ENCODE results near the gene PSMA1. TPM values are rescaled to one million over a fixed set of nuclear protein-coding genes. Genes with fewer than 3 reads are reported as not detected.
"Not testable (repeated sequence)": the region's sequence is repeated elsewhere in the genome, so short reads cannot be mapped to it uniquely, and the experiment has no call there.

The PSMA1 gene
- total RNA-seq (118 TPM), polyA plus RNA-seq (ENCODE audit: insufficient read depth, low read depth, low replicate concordance) (133 TPM)
- long read RNA-seq, donor 1, transcript PSMA1-201 (10 exons, 1,505 nt): major isoform, 38 of 50 reads
- long read RNA-seq, donor 1, partial matches to known transcripts: 9 of 50 reads
- long read RNA-seq, donor 1, other reads (novel, unspliced or antisense): 0 of 50 reads
- long read RNA-seq, donor 2, transcript PSMA1-201 (10 exons, 1,505 nt): major isoform, 49 of 81 reads
- long read RNA-seq, donor 2, partial matches to known transcripts: 26 of 81 reads
- long read RNA-seq, donor 2, other reads (novel, unspliced or antisense): 0 of 81 reads
- long read RNA-seq, donor 3, transcript PSMA1-209 (10 exons, 1,527 nt): minor isoform, 5 of 96 reads
- long read RNA-seq, donor 3, transcript PSMA1-201 (10 exons, 1,505 nt): major isoform, 56 of 96 reads
- long read RNA-seq, donor 3, partial matches to known transcripts: 29 of 96 reads
- long read RNA-seq, donor 3, other reads (novel, unspliced or antisense): 6 of 96 reads
- long read RNA-seq, donor 4, transcript PSMA1-201 (10 exons, 1,505 nt): major isoform, 25 of 38 reads
- long read RNA-seq, donor 4, partial matches to known transcripts: 7 of 38 reads
- long read RNA-seq, donor 4, other reads (novel, unspliced or antisense): 5 of 38 reads
- long read RNA-seq, donor 5, partial matches to known transcripts: 0 of 4 reads
- long read RNA-seq, donor 5, other reads (novel, unspliced or antisense): 0 of 4 reads
- long read RNA-seq, donor 6, transcript PSMA1-201 (10 exons, 1,505 nt): major isoform, 117 of 228 reads
- long read RNA-seq, donor 6, partial matches to known transcripts: 93 of 228 reads
- long read RNA-seq, donor 6, other reads (novel, unspliced or antisense): 13 of 228 reads
- long read RNA-seq, donor 7, transcript PSMA1-201 (10 exons, 1,505 nt): major isoform, 41 of 75 reads
- long read RNA-seq, donor 7, partial matches to known transcripts: 7 of 75 reads
- long read RNA-seq, donor 7, other reads (novel, unspliced or antisense): 23 of 75 reads
- long read RNA-seq, donor 8, transcript PSMA1-201 (10 exons, 1,505 nt): major isoform, 46 of 60 reads
- long read RNA-seq, donor 8, partial matches to known transcripts: 11 of 60 reads
- long read RNA-seq, donor 8, other reads (novel, unspliced or antisense): 0 of 60 reads
- long read RNA-seq, donor 9, transcript PSMA1-201 (10 exons, 1,505 nt): major isoform, 24 of 36 reads
- long read RNA-seq, donor 9, partial matches to known transcripts: 11 of 36 reads
- long read RNA-seq, donor 9, other reads (novel, unspliced or antisense): 0 of 36 reads
- long read RNA-seq, donor 10, transcript PSMA1-201 (10 exons, 1,505 nt): major isoform, 32 of 52 reads
- long read RNA-seq, donor 10, partial matches to known transcripts: 17 of 52 reads
- long read RNA-seq, donor 10, other reads (novel, unspliced or antisense): 0 of 52 reads

DNA sequence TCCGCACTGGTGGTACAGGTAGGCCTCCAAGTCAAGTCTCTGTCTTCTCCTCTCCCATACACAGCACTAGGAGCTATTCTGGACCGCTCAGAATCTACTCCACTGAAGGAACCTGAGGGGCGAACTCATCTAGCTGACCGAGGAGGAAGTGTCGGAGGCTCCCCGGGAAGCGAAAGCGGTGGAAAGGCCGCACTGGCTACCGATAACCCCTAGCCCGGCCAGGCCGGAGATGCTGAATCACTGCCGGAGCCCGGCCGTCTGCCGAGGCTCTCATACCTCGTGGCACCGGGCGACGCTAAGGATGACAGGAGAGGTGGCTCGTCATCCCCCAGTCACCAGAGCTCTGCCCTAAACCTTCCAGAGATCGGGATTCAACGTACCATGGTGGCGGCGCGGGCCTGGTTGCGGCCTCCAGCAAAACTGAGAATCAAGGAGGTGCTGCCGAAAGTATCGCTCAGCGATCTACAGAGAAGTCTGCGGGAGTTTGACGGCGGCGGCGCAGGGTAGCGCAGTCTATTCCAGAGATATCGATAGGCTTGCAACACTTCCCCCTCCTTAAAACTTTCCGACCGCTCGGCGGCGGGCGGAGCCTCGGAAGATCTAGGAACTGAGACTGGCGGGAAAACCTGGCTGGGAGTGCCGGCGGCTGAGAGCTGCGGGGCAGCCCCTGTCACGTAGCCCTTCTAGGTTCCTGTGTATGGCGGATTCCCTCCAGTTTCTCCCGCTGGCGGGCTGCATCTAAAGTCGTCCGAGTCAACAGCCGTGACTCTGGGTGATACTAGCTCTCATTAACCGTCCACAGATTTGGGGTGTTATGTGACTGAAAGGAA is at the start of gene PSMA1:
Gene PSMA1 (minus strand): TSS at position 470 of the 830 bp plus-strand sequence. CDS start 87 bp downstream, at position 383.
- H3K27ac ChIP-seq (ENCODE audit: low read depth in 2 of 2, low read length in 2 of 2): peak within 1 kb of the TSS; percentile 87 to 88
- peak within 1 kb of the TSS; percentile 99 to 100 (median 99) for H3K4me3 ChIP-seq (ENCODE audit: low read length in 3 of 3)
- no peaks in the 10 kb centered on the region for H3K9me3 ChIP-seq (ENCODE audit: control insufficient read depth in 2 of 3, insufficient read depth in 1 of 3, low read length in 3 of 3)
- no peaks in the 10 kb centered on the region for H3K27me3 ChIP-seq (ENCODE audit: control insufficient read depth, insufficient read depth, low read length)
- intact Hi-C loops (cut with DNase I): no loop called here
- H3K4me1 ChIP-seq (ENCODE audit: control insufficient read depth in 2 of 3, insufficient read depth in 2 of 3, low read depth in 1 of 3, low read length in 3 of 3): peaks cover 0 to 7% (median 2%) of the 10 kb centered on the region in 3 donors
- peaks cover 0 to 11% (median 3%) of the 10 kb centered on the region in 3 donors for H3K36me3 ChIP-seq (ENCODE audit: control insufficient read depth in 2 of 3, insufficient read depth in 3 of 3, low read length in 3 of 3)
- TF ChIP-seq, protein P1, sequence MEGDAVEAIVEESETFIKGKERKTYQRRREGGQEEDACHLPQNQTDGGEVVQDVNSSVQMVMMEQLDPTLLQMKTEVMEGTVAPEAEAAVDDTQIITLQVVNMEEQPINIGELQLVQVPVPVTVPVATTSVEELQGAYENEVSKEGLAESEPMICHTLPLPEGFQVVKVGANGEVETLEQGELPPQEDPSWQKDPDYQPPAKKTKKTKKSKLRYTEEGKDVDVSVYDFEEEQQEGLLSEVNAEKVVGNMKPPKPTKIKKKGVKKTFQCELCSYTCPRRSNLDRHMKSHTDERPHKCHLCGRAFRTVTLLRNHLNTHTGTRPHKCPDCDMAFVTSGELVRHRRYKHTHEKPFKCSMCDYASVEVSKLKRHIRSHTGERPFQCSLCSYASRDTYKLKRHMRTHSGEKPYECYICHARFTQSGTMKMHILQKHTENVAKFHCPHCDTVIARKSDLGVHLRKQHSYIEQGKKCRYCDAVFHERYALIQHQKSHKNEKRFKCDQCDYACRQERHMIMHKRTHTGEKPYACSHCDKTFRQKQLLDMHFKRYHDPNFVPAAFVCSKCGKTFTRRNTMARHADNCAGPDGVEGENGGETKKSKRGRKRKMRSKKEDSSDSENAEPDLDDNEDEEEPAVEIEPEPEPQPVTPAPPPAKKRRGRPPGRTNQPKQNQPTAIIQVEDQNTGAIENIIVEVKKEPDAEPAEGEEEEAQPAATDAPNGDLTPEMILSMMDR (IDR thresholded peaks at IDR 0.05; ENCODE audit: borderline replicate concordance, extremely low read depth, insufficient read depth): peak; percentile 36
- DNase-seq: peak; percentile 96 to 99 (median 98)
- peak; percentile 72 for FAIRE-seq
- H3K9ac ChIP-seq (ENCODE audit: low read length in 3 of 3): peak within 1 kb of the TSS; percentile 99 to 100 (median 99)

DNA sequence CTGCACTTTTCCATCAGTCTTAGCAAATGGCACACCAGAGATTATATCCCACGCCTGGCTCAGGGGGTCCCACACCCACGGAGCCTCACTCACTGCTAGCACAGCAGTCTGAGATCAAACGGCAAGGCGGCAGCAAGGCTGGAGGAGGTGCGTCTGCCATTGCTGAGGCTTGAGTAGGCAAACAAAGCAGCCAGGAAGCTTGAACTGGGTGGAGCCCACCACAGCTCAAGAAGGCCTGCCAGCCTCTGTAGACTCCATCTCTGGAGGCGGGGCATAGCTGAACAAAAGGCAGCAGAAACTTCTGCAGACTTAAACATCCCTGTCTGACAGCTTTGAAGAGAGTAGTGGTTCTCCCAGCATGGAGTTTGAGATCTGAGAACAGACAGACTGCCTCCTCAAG is 49.3 kb upstream of the PSMA1 start:
- H3K27ac ChIP-seq (ENCODE audit: low read depth in 2 of 2, low read length in 2 of 2); H3K27me3 ChIP-seq (ENCODE audit: control insufficient read depth, insufficient read depth, low read length); H3K36me3 ChIP-seq (ENCODE audit: control insufficient read depth in 2 of 3, insufficient read depth in 3 of 3, low read length in 3 of 3); FAIRE-seq; intact Hi-C loops (cut with DNase I); H3K4me1 ChIP-seq (ENCODE audit: control insufficient read depth in 2 of 3, insufficient read depth in 2 of 3, low read depth in 1 of 3, low read length in 3 of 3); H3K4me3 ChIP-seq (ENCODE audit: low read length in 3 of 3); DNase-seq; H3K9ac ChIP-seq (ENCODE audit: low read length in 3 of 3); H3K9me3 ChIP-seq (ENCODE audit: control insufficient read depth in 2 of 3, insufficient read depth in 1 of 3, low read length in 3 of 3): not testable (repeated sequence)

DNA sequence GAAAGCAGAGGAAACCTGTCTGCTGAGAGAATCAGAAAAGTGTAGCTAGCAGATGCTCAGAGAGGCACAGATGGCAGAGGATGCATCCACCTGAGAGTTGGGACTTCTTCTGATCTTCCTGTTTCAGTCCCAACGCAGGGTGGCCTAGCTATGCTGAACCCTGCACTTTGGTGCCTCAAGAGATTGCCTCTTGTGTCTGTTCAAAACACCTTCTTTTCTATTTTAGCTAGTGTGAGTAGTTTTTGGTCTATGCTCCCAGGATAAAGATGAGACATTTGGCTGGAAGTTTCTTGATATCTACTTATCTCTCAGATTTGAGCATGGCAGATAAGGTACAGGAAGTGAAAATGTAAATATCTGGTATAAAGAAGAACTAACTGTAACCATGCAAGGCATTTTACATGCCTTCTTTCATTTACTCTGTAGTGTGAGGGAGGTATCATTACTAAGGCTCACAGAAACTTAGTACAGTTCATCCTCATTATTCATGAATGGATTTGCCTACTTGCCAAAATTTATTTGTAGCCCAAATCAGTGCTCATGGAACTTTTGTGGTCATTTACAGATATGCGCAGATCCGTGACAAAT is 47.0 kb upstream of the PSMA1 start:
- TF ChIP-seq, protein P1 (IDR thresholded peaks at IDR 0.05; ENCODE audit: borderline replicate concordance, extremely low read depth, insufficient read depth): no peak
- DNase-seq (no peak), FAIRE-seq (no peak)
- Histone ChIP-seq H3K9ac (ENCODE audit: low read length in 3 of 3) (no peak overlapping the region), H3K4me1 (ENCODE audit: control insufficient read depth in 2 of 3, insufficient read depth in 2 of 3, low read depth in 1 of 3, low read length in 3 of 3) (no peaks in the 10 kb centered on the region), H3K36me3 (ENCODE audit: control insufficient read depth in 2 of 3, insufficient read depth in 3 of 3, low read length in 3 of 3) (no peaks in the 10 kb centered on the region), H3K27ac (ENCODE audit: low read depth in 2 of 2, low read length in 2 of 2) (no peak overlapping the region), H3K9me3 (ENCODE audit: control insufficient read depth in 2 of 3, insufficient read depth in 1 of 3, low read length in 3 of 3) (no peaks in the 10 kb centered on the region), H3K4me3 (ENCODE audit: low read length in 3 of 3) (no peak overlapping the region), H3K27me3 (ENCODE audit: control insufficient read depth, insufficient read depth, low read length) (no peaks in the 10 kb centered on the region)
- intact Hi-C loops (cut with DNase I): no loop called here

Data from kidney (tissue), 22 donors.